HFF-Myc (cell line): ENCODE results near the gene NLRP8.

Experiments used
- DNase-seq: peaks from one replicate; pipeline ENCODE4 v3.0.0-alpha.2; 2011; ENCODE audit warnings: low read depth; ENCODE audit errors: extremely low read depth
- H3K4me3 ChIP-seq: replicated peaks from 2 replicates; pipeline ENCODE4 v1.5.1; 2011; ENCODE audit warnings: low read depth, mild to moderate bottlenecking, control low read depth, low read length
- TF ChIP-seq, protein P1 (sequence below): IDR thresholded peaks from 2 replicates; pipeline ENCODE4 v1.5.1; 2012; ENCODE audit warnings: mild to moderate bottlenecking, low read depth, low read length, control low read depth; ENCODE audit errors: missing control alignments

NLRP8 gene

DNA sequence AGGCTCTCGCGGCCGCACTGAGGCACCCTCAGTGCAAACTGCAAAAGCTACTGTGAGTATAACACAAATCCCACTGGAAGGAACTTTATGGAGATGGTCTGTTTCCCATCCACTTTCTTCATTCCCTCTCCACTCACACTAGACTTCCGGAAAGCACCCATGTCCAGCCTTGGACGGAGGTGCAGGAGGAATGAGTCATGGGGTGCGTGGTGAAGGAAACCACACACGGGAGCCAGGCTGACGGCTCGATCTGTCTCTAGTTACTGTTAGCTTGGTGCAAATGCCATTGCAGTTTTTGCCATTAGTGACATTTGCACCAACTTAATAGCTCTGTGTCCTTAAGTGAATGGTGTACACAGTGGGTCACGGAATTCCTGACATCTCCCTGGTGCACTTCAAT, 14.6 kb downstream of the NLRP8 start:
- no peak for DNase-seq
- no peak overlapping the region for H3K4me3 ChIP-seq

DNA sequence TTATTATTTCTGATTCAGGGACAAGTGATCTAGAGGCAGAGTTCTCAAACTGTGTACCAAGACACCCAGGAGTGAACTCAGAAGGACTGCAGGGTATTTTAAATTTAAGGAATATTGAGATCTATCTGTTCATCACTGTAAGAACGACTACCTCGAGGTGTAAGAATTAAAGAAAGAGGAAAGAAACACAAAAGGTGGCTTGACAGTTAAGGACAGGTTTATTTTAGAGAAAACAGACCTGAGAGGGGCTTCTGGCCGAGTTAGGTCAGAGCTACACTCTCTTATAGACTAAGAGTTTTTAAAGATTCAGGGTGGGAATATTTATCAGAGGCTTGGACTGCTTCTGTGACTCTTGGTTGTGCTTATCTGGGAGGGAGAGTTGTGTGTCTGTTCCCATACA, 26.4 kb downstream of the NLRP8 start:
- DNase-seq: no peak
- H3K4me3 ChIP-seq: no peak overlapping the region
- TF ChIP-seq, protein P1, sequence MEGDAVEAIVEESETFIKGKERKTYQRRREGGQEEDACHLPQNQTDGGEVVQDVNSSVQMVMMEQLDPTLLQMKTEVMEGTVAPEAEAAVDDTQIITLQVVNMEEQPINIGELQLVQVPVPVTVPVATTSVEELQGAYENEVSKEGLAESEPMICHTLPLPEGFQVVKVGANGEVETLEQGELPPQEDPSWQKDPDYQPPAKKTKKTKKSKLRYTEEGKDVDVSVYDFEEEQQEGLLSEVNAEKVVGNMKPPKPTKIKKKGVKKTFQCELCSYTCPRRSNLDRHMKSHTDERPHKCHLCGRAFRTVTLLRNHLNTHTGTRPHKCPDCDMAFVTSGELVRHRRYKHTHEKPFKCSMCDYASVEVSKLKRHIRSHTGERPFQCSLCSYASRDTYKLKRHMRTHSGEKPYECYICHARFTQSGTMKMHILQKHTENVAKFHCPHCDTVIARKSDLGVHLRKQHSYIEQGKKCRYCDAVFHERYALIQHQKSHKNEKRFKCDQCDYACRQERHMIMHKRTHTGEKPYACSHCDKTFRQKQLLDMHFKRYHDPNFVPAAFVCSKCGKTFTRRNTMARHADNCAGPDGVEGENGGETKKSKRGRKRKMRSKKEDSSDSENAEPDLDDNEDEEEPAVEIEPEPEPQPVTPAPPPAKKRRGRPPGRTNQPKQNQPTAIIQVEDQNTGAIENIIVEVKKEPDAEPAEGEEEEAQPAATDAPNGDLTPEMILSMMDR: no peak

More for the DNA sequence above, 14.6 kb downstream of the NLRP8 start:
- TF ChIP-seq, protein P1: no peak

DNA sequence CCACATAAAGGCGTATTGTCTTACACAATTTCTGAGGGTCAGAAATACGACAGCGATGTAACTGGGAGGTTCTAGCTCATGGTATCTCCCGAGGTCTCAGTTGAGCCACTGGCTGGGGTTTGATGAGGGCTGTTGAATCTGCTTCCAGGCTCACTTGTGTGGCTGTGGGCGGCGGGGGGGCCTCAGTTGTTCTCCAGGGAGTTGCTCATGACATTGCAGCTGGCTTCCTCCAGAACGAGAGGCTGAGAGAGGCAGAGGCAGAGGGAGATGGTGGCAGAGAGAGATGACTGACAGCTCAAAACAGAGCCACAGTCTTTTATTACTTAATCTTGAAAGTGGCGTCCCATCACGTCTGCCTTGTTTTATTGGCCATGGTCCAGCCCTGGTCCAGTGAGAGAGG, 32.8 kb downstream of the NLRP8 start:
- no peak overlapping the region for H3K4me3 ChIP-seq
- TF ChIP-seq, protein P1: no peak

DNA sequence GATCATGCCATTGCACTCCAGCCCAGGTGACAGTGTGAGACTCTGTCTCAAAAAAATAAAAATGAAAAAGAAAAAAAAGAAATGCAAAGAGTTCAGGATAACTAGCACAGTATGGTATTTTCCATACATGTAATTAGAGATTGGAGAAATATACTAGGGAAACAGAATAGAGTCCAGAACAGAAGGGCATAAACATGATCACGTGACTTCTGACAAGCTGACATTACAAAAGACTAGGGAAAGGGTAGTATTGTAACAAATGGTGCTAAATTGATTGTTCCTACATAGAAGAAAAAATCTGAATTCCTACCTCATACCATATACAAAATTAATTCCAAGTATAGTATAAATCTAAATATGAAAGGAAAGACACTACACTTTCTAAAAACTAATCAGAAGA, 37.6 kb downstream of the NLRP8 start:
- DNase-seq: no peak
- TF ChIP-seq, protein P1: no peak
- H3K4me3 ChIP-seq: no peak overlapping the region

More for the DNA sequence above, 32.8 kb downstream of the NLRP8 start:
- DNase-seq: no peak

DNA sequence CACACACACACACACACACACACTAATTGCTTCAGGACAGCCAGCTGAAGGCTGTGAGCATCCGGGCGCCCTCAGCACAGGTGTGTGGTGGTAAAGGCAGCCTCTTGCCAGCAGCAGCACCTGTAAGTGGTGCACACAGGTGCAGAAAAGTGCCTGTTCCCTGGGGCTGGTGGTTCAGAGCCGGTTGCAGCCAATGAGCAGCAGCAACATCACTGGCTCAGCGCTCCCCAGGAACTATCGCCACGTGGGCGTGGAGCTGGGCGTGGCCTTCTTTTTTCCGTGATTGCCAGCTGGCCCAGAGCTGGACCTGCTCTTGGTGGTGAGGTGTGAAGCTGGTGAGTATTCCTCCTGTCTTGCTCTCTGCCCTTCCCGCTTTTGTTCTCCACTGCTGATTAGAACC, 38.9 kb downstream of the NLRP8 start, which contains the start of gene NLRP5:
Gene NLRP5 (plus strand): TSS at position 289 of the 400 bp plus-strand sequence.
- TF ChIP-seq, protein P1: no peak
- no peak for DNase-seq
- no peak within 1 kb of the TSS for H3K4me3 ChIP-seq

DNA sequence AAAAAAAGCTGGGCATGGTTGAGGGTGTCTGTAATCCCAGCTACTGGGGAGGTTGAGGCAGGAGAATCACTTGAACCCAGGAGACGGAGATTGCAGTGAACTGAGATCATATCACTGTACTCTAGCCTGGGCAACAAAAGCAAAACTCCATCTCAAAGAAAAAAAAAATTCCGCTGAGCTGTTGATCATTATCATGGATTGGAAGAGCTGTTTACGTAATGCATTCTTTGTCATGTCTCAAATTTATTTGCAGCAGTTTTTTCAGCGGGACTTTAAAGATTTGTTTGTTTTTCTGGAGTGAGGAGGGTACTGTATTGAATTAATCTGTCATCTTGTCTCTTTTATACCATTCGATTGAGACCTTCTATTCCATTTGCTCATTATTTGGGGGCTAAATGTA, 43.2 kb downstream of the NLRP8 start:
- TF ChIP-seq, protein P1: no peak
- no peak overlapping the region for H3K4me3 ChIP-seq
- no peak for DNase-seq

DNA sequence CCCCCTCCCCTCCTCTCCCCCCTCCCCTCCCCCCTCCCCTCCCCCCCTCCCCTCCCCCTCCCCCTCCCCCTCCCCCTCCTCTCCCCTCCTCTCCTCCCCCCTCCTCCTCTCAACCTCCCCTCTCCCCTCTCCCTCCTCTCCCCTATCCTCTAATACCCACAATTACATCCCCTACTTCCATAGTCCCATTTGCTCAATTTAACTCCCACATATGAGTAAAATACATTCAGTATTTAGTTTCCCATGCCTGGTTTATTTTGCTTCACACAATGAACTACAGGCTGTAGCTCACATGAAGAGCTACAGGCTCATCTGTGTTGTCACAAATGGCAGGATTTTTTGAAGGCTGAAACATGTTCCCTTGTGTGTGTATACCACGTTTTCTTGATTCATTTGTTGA, 45.9 kb downstream of the NLRP8 start:
- no peak overlapping the region for H3K4me3 ChIP-seq
- TF ChIP-seq, protein P1: no peak
- no peak for DNase-seq
